NOMO-1 treated with dmso at 0.1 percent for 144 hours (cell line): Measurements from ENCODE around the gene SEMA6B.

Source experiments
- DNase-seq: peaks from one replicate; lab custom pipeline; 2025; ENCODE audit not compliant: unreplicated experiment; lab: John Stamatoyannopoulos, UW

The SEMA6B gene

GRCh38 chr19:4588291-4588761 lies 28.8 kb upstream of the SEMA6B start:
- DNase-seq = no peak

GRCh38 chr19:4587527-4587926 lies 28.0 kb upstream of the SEMA6B start:
- no peak for DNase-seq

GRCh38 chr19:4586691-4587090 lies 27.2 kb upstream of the SEMA6B start:
- no peak for DNase-seq

GRCh38 chr19:4586245-4586644 lies 26.8 kb upstream of the SEMA6B start:
- no peak for DNase-seq

GRCh38 chr19:4585556-4585955 lies 26.1 kb upstream of the SEMA6B start:
- DNase-seq = no peak

- DNase-seq = no peak
Observed at GRCh38 chr19:4584670-4585460, 25.4 kb upstream of the SEMA6B start.

- no peak for DNase-seq
Observed at GRCh38 chr19:4583961-4584669, 24.6 kb upstream of the SEMA6B start.

GRCh38 chr19:4582980-4583842 lies 23.7 kb upstream of the SEMA6B start:
- no peak for DNase-seq

- no peak for DNase-seq
Observed at GRCh38 chr19:4581666-4582553, 22.4 kb upstream of the SEMA6B start.

- no peak for DNase-seq
Observed at GRCh38 chr19:4580961-4581665, 21.6 kb upstream of the SEMA6B start.

GRCh38 chr19:4580021-4580901 lies 20.8 kb upstream of the SEMA6B start:
- no peak for DNase-seq

GRCh38 chr19:4579389-4579788 lies 19.9 kb upstream of the SEMA6B start:
- DNase-seq = no peak

GRCh38 chr19:4578552-4579248 lies 19.2 kb upstream of the SEMA6B start:
- no peak for DNase-seq

- DNase-seq = no peak
Observed at GRCh38 chr19:4577020-4577782, 17.7 kb upstream of the SEMA6B start.

- no peak for DNase-seq
Observed at GRCh38 chr19:4576016-4576933, 16.8 kb upstream of the SEMA6B start.

GRCh38 chr19:4575267-4576015 lies 16.0 kb upstream of the SEMA6B start:
- DNase-seq = peak; percentile 37
